ENCODE results near the gene VPS13D.
"Not testable (repeated sequence)": the region's sequence is repeated elsewhere in the genome, so short reads cannot be mapped to it uniquely, and the experiment has no call there.

VPS13D gene

GRCh38 chr1:12356004-12356890, 126.4 kb downstream of the VPS13D start:
- FAIRE-seq = no peak
- DNase-seq (ENCODE audit: insufficient read length, low spot score) = no peak

- no peak for FAIRE-seq
- DNase-seq (ENCODE audit: insufficient read length, low spot score) = no peak
Measured at GRCh38 chr1:12358499-12358898, 128.7 kb downstream of the VPS13D start.

- no peak for DNase-seq (ENCODE audit: insufficient read length, low spot score)
- no peak for FAIRE-seq
Measured at GRCh38 chr1:12359359-12360133, 129.7 kb downstream of the VPS13D start.

- FAIRE-seq = no peak
- DNase-seq (ENCODE audit: insufficient read length, low spot score) = no peak
Measured at GRCh38 chr1:12368646-12369045, 138.8 kb downstream of the VPS13D start.

- FAIRE-seq (no peak), DNase-seq (ENCODE audit: insufficient read length, low spot score) (no peak)
Measured at GRCh38 chr1:12369258-12369657, 139.4 kb downstream of the VPS13D start.

- no peak for DNase-seq (ENCODE audit: insufficient read length, low spot score)
- FAIRE-seq = no peak
Measured at GRCh38 chr1:12370333-12370975, 140.6 kb downstream of the VPS13D start.

GRCh38 chr1:12371053-12371452, 141.2 kb downstream of the VPS13D start:
- no peak for FAIRE-seq

GRCh38 chr1:12372180-12372579, 142.3 kb downstream of the VPS13D start:
- DNase-seq (ENCODE audit: insufficient read length, low spot score) (no peak), FAIRE-seq (no peak)

More at GRCh38 chr1:12371053-12371452, 141.2 kb downstream of the VPS13D start:
- DNase-seq (ENCODE audit: insufficient read length, low spot score) = no peak

- FAIRE-seq (no peak), DNase-seq (ENCODE audit: insufficient read length, low spot score) (no peak)
Measured at GRCh38 chr1:12372761-12373160, 142.9 kb downstream of the VPS13D start.

- no peak for FAIRE-seq
- no peak for DNase-seq (ENCODE audit: insufficient read length, low spot score)
Measured at GRCh38 chr1:12375133-12375829, 145.5 kb downstream of the VPS13D start.

- DNase-seq (ENCODE audit: insufficient read length, low spot score) = no peak
- FAIRE-seq = no peak
Measured at GRCh38 chr1:12376236-12377045, 146.6 kb downstream of the VPS13D start.

GRCh38 chr1:12380326-12381249, 150.8 kb downstream of the VPS13D start:
- DNase-seq (ENCODE audit: insufficient read length, low spot score) (no peak), FAIRE-seq (no peak)

GRCh38 chr1:12383001-12383400, 153.2 kb downstream of the VPS13D start:
- DNase-seq (ENCODE audit: insufficient read length, low spot score) (no peak), FAIRE-seq (no peak)

- DNase-seq (ENCODE audit: insufficient read length, low spot score) = no peak
- no peak for FAIRE-seq
Measured at GRCh38 chr1:12383786-12384185, 154.0 kb downstream of the VPS13D start.

GRCh38 chr1:12384836-12385456, 155.1 kb downstream of the VPS13D start:
- FAIRE-seq = no peak
- DNase-seq (ENCODE audit: insufficient read length, low spot score) = no peak

- DNase-seq (ENCODE audit: insufficient read length, low spot score) = no peak
- FAIRE-seq = no peak
Measured at GRCh38 chr1:12386130-12386529, 156.3 kb downstream of the VPS13D start.

GRCh38 chr1:12387641-12388040, 157.8 kb downstream of the VPS13D start:
- DNase-seq (ENCODE audit: insufficient read length, low spot score) (no peak), FAIRE-seq (no peak)

- not testable (repeated sequence) for DNase-seq (ENCODE audit: insufficient read length, low spot score); FAIRE-seq
Measured at GRCh38 chr1:12390296-12390695, 160.5 kb downstream of the VPS13D start.

Data from HTR-8/SVneo (cell line).